Measurements from ENCODE around the gene ZBTB44. TPM values are rescaled to one million over a fixed set of nuclear protein-coding genes. Genes with fewer than 3 reads are reported as not detected.

Gene ZBTB44
- total RNA-seq, 1 donor from 2014 or later, result 36.0 TPM

DNA sequence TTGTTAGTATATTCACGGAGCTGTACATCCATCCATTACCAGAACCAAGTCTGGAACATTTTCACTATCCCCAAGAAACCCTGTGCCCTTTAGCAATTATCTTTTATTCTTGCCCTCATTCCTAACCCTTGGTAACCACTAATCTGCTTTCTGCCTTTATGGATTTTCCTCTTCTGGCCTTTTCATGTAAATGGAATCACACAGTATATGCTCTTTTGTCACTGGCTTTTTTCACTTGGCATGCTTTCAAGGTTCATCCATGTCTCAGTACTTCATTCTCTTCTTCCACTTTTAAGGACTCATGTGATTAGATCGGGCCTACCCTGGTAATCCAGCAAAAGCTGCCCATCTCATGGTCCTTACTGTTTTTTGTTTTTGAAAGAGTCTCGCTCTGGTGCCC lies 11.0 kb upstream of the ZBTB44 start:
- no peak overlapping the region for H3K27ac Mint-ChIP-seq
- intact Hi-C loops (cut with micrococcal nuclease), result no loop called here
- peaks cover 14% of the 10 kb centered on the region for H3K36me3 Mint-ChIP-seq (ENCODE audit: low read depth)
- H3K27me3 Mint-ChIP-seq (ENCODE audit: low read depth), result no peaks in the 10 kb centered on the region
- H3K4me3 Mint-ChIP-seq (ENCODE audit: low read depth), result no peak overlapping the region
- H3K4me1 Mint-ChIP-seq (ENCODE audit: low read depth), result no peaks in the 10 kb centered on the region
- DNase-seq (ENCODE audit: low spot score), result no peak
- peaks cover 35% of the 10 kb centered on the region for H3K9me3 Mint-ChIP-seq

DNA sequence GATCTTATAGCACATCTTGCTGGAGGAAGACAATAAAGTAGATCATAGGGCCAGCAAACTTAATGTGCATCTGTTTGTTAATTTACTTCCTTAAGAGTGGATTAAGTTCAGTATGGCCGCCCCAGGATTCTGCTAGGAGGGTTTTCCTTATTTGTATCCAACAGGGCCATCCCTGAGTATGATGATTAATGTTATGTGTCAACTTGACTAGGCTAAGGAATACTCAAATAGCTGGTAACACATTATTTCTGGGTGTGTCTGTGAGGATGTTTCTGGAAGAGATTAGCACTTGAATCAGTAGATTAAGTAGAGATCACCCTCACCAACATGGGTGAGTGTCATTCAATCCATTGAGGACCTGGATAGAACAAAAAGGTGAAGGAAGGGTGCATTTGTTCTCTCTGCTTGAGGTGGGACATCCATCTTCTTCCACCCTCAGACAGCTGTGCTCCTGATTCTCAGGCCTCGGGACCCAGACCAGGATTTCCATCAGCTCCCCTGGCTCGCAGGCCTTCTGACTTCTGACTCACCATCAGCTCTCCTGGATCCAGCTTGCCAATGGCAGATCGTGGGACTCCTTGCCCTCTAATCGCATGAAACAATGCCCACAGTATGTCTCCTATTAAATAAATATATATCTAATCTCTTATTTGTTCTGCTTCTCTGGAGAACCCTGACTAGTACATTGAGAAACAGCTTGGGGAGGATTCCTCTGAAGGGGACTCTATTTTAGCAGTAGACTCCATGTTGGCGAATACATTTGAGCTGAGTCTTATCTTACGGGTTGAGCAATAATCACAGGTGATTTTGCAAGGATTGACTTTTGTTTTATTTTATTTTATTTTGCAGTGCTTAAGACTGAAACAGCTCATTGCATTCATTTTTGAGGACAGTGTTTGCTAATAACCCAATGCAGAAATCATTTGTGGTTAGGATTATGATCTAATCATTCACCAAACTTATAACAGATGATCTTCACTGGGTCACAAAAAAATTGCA lies 9.0 kb upstream of the ZBTB44 start:
- Mint-ChIP-seq H3K36me3 (ENCODE audit: low read depth) (peaks cover 14% of the 10 kb centered on the region), H3K4me3 (ENCODE audit: low read depth) (no peak overlapping the region), H3K9me3 (peaks cover 42% of the 10 kb centered on the region), H3K27me3 (ENCODE audit: low read depth) (no peaks in the 10 kb centered on the region), H3K27ac (no peak overlapping the region), H3K4me1 (ENCODE audit: low read depth) (peaks cover 8% of the 10 kb centered on the region)
- intact Hi-C loops (cut with micrococcal nuclease), result no loop called here
- DNase-seq (ENCODE audit: low spot score), result no peak

DNA sequence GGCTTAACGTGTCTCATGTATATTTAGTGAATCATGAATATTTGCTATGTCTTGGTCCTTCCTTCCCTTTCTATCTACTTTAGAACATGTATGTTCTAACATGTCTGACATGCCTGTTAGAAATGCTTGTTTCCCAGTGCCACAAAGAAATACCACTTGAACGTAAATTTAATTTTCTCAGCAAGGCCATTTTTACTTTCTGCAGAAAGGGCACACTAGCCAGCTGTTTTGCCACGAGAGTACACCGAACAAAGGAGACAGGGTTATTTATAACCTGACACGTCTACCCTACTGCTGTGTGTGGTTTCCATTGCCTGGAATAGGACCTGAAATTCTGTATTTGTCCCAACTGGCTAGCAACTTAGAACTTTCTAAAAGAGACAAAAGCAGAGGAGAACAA lies 7.4 kb upstream of the ZBTB44 start:
- no peaks in the 10 kb centered on the region for H3K27me3 Mint-ChIP-seq (ENCODE audit: low read depth)
- no peak overlapping the region for H3K27ac Mint-ChIP-seq
- peaks cover 9% of the 10 kb centered on the region for H3K36me3 Mint-ChIP-seq (ENCODE audit: low read depth)
- intact Hi-C loops (cut with micrococcal nuclease), result no loop called here
- DNase-seq (ENCODE audit: low spot score), result no peak
- H3K9me3 Mint-ChIP-seq, result peaks cover 33% of the 10 kb centered on the region
- H3K4me1 Mint-ChIP-seq (ENCODE audit: low read depth), result peaks cover 8% of the 10 kb centered on the region
- H3K4me3 Mint-ChIP-seq (ENCODE audit: low read depth), result no peak overlapping the region

DNA sequence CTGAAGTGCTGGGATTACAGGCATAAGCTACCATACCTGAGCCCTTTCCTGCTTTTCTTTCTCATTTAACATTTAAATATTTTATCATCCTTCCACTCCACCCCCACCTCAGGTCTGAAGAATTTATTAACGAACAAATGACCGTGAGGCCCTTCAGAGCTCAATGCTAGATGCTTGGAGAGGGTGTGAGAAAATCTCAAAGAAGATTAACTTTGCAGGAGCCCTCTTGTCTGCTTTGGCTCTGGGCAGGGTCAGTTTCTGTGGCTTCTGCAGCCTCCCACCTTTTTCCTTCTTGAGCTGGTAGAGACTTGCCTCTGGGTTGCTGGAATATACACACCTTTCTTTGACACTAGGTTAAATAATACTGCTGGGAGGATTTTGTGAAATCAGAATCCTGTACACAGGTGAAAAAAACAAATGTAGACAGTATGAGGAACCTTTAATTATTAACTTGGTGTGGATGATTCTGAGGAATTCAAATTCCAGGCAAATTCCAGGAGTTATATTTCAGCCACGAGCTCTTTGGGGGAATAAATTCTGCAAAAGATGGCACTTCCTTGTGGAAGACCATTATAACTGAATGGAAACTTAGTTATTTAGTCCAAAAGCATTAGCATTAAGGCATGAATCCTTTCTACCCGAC lies 3.4 kb upstream of the ZBTB44 start:
- H3K4me1 Mint-ChIP-seq (ENCODE audit: low read depth), result peaks cover 30% of the 10 kb centered on the region
- H3K9me3 Mint-ChIP-seq, result peaks cover 27% of the 10 kb centered on the region
- H3K4me3 Mint-ChIP-seq (ENCODE audit: low read depth), result no peak overlapping the region
- H3K27ac Mint-ChIP-seq, result no peak overlapping the region
- intact Hi-C loops (cut with micrococcal nuclease), result loop anchor here (5.0 to 10.0 kb wide), 2 partner anchors 106 to 673 kb away; no protein-coding TSS in a partner anchor
- no peaks in the 10 kb centered on the region for H3K27me3 Mint-ChIP-seq (ENCODE audit: low read depth)
- H3K36me3 Mint-ChIP-seq (ENCODE audit: low read depth), result peaks cover 9% of the 10 kb centered on the region
- DNase-seq (ENCODE audit: low spot score), result no peak

DNA sequence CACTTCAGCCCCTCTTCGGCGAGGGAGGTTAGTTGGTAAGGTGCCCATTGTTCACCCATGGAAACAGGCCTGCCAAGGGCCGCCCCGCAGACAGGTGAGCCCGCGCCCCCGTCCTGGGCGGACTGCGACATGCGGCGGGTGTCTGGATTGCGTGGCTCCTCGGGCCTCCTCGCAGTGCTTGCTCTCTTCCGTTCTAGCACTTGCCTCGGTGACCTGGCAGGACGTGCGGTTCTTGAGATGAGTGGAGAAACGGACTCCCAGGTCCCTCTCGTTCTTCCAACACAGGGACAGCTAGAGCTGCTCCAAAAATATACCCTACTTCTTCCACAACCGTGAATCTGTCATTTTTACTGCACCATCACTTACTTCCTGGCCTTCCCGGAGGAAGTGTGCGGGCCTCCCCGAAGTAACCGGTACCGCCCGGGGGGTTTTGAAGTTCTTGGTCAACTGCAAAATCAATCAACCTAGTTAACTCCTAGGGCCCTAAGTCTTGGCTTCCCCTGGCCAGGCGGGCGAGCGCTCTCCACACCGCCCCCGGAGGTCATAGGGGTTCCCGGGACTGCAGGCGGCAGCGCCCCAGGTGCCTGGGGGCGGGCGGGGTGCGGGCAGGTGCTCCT lies 745 bp upstream of the ZBTB44 start:
- DNase-seq (ENCODE audit: low spot score), result peak; percentile 39
- H3K4me1 Mint-ChIP-seq (ENCODE audit: low read depth), result peaks cover 49% of the 10 kb centered on the region
- H3K36me3 Mint-ChIP-seq (ENCODE audit: low read depth), result peaks cover 11% of the 10 kb centered on the region
- H3K4me3 Mint-ChIP-seq (ENCODE audit: low read depth), result peak overlapping the region; percentile 87
- peak overlapping the region; percentile 84 for H3K27ac Mint-ChIP-seq
- H3K27me3 Mint-ChIP-seq (ENCODE audit: low read depth), result no peaks in the 10 kb centered on the region
- intact Hi-C loops (cut with micrococcal nuclease), result loop anchor here (1.0 to 10.0 kb wide), 5 partner anchors 11 to 671 kb away; partner anchors contain the start of gene SNX19
- H3K9me3 Mint-ChIP-seq, result peaks cover 4% of the 10 kb centered on the region

DNA sequence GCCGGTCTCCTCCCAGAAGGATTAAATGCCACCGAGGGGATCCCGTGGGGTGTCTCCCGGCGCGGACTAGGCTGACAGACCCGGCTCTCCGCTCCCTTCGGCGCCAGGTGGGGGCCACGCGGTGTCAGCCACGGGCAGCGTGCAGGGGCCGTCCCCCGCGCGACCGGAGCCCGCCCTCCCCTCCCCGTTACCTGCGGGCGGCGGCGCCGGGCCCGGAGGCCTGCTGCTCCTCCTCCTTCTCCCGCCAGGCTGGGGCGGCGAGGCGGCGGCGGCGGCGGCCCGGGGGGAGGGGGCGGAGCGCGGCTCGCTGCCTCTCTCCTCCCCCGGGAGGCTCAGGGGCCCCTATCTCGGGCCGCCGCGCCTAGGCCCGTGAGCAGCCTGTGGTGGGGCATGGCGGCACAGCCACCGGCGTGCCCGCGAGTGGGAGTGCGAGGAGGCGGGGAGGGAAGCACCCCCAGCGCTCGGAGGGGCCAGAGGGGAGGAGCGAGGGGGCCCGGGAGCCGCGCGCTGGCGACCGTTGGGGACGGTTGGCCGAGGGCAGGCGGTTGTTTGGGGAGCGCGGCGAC lies 450 bp downstream of the ZBTB44 start:
- no peaks in the 10 kb centered on the region for H3K27me3 Mint-ChIP-seq (ENCODE audit: low read depth)
- no peaks in the 10 kb centered on the region for H3K9me3 Mint-ChIP-seq
- H3K36me3 Mint-ChIP-seq (ENCODE audit: low read depth), result peaks cover 14% of the 10 kb centered on the region
- H3K4me1 Mint-ChIP-seq (ENCODE audit: low read depth), result peaks cover 48% of the 10 kb centered on the region
- intact Hi-C loops (cut with micrococcal nuclease), result loop anchor here (1.0 to 10.0 kb wide), 3 partner anchors 311 to 669 kb away; partner anchors contain the start of gene SNX19
- peak overlapping the region; percentile 94 for H3K27ac Mint-ChIP-seq
- peak; percentile 55 for DNase-seq (ENCODE audit: low spot score)
- H3K4me3 Mint-ChIP-seq (ENCODE audit: low read depth), result peak overlapping the region; percentile 95

DNA sequence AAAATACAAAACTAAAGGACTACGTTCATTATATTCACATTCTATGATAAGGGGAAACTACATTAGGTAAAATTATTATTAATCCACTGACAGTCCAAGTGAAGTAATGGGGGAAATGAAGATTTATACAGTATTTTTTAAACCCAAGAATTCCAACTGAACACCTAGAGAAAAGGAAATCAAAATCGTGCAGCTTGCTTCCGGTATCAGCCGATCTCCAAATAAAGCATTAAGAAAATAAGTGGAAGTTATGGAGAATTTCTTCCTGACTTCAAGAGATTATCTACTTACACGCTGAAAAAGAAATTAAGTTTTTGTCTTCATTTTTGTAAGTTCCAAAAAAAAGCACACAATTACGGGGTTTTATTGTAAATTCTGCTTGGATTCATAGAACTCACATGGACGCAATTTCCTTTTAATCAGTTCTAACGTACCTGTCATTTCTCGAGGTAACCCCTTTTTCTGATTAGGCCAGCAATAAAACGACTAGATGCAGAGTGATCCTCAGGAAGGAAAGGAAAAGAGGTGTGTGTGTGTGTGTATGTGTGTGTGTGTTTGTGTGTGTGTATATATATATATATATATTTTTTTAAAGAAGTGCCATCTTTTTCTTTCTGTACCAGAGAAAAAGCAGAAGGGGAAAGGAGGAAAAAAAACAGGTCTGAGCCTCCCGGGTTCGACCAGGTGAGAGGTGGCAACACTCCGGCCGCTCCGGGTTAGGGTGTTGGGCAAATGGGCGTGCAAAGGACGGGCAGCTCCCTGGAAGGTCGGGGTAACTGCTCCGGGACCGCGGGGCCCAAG lies 1.1 kb downstream of the ZBTB44 start:
- Mint-ChIP-seq H3K4me3 (ENCODE audit: low read depth) (peak overlapping the region; percentile 95), H3K27ac (peak overlapping the region; percentile 94), H3K4me1 (ENCODE audit: low read depth) (peaks cover 54% of the 10 kb centered on the region), H3K9me3 (no peaks in the 10 kb centered on the region), H3K36me3 (ENCODE audit: low read depth) (peaks cover 19% of the 10 kb centered on the region), H3K27me3 (ENCODE audit: low read depth) (no peaks in the 10 kb centered on the region)
- no peak for DNase-seq (ENCODE audit: low spot score)
- intact Hi-C loops (cut with micrococcal nuclease), result loop anchor here (1.0 to 10.0 kb wide), 5 partner anchors 35 to 669 kb away; partner anchors contain the start of gene SNX19

DNA sequence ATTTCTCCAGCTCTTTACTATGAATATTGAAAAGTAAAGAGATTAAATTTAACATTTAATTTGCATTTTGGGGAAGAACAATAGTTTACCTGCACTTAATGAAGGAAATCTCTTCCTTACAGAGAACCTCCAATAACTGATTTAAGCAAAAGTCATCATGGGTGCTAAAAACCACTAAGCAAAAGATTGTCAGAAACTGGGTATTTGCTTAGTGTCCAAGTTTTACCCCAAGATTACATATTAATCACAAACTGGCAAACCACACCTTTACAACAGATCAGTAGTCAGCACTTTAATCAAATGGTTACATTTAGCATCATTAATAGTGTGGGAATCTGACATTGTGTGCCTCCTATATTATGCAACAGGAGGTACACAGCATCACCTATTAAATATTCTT lies 2.7 kb downstream of the ZBTB44 start:
- Mint-ChIP-seq H3K9me3 (peaks cover 4% of the 10 kb centered on the region), H3K36me3 (ENCODE audit: low read depth) (peaks cover 29% of the 10 kb centered on the region), H3K4me3 (ENCODE audit: low read depth) (peak overlapping the region; percentile 67), H3K27me3 (ENCODE audit: low read depth) (no peaks in the 10 kb centered on the region), H3K4me1 (ENCODE audit: low read depth) (peaks cover 60% of the 10 kb centered on the region), H3K27ac (no peak overlapping the region)
- no peak for DNase-seq (ENCODE audit: low spot score)
- intact Hi-C loops (cut with micrococcal nuclease), result loop anchor here (2.0 to 10.0 kb wide), 2 partner anchors 65 to 667 kb away; no protein-coding TSS in a partner anchor

DNA sequence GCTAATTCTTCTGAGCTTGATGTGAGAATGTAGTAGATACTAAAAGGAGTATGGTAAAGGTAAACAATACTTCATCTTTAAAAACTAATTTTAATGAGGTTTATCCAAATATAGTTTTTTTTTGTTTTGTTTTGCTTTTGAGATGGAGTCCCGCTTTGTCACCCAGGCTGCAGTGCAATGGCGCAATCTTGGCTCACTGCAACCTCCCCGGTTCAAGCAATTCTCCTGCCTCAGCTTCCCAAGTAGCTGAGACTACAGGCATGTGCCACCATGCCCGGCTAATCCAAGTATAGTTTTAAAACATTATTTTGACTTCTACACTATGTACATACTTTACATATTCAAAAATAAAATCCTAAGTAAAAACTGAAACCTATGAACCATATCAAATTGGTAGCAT lies 4.1 kb downstream of the ZBTB44 start:
- DNase-seq (ENCODE audit: low spot score), result no peak
- Mint-ChIP-seq H3K4me3 (ENCODE audit: low read depth) (no peak overlapping the region), H3K27me3 (ENCODE audit: low read depth) (no peaks in the 10 kb centered on the region), H3K36me3 (ENCODE audit: low read depth) (peaks cover 38% of the 10 kb centered on the region), H3K27ac (no peak overlapping the region), H3K9me3 (peaks cover 13% of the 10 kb centered on the region), H3K4me1 (ENCODE audit: low read depth) (peaks cover 54% of the 10 kb centered on the region)
- intact Hi-C loops (cut with micrococcal nuclease), result loop anchor here (10.0 kb wide), 1 partner anchor 666 kb away; no protein-coding TSS in a partner anchor

DNA sequence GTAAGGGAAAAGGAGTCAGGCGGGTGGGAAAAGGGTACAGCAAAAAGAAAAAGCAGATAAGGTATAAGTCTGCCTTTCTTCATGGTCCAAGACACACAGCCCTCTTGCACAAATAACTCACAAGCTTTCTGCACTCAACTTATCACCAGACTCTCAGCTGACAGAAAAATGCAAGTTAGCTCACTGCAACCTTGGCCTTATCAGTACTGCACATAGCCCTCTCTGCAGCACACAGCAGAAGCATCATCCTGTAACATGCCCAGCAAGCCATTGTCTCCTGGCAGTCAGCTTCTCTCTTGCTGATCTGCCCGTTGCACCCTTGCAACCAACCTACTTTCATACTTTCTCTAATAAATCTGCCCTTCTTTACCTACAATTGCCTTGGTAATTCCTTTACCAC lies 5.8 kb downstream of the ZBTB44 start:
- Mint-ChIP-seq H3K9me3 (peaks cover 24% of the 10 kb centered on the region), H3K4me3 (ENCODE audit: low read depth) (no peak overlapping the region), H3K36me3 (ENCODE audit: low read depth) (peaks cover 48% of the 10 kb centered on the region), H3K27ac (no peak overlapping the region), H3K27me3 (ENCODE audit: low read depth) (no peaks in the 10 kb centered on the region), H3K4me1 (ENCODE audit: low read depth) (peaks cover 62% of the 10 kb centered on the region)
- DNase-seq (ENCODE audit: low spot score), result no peak
- intact Hi-C loops (cut with micrococcal nuclease), result loop anchor here (10.0 kb wide), 1 partner anchor 326 kb away; no protein-coding TSS in a partner anchor

DNA sequence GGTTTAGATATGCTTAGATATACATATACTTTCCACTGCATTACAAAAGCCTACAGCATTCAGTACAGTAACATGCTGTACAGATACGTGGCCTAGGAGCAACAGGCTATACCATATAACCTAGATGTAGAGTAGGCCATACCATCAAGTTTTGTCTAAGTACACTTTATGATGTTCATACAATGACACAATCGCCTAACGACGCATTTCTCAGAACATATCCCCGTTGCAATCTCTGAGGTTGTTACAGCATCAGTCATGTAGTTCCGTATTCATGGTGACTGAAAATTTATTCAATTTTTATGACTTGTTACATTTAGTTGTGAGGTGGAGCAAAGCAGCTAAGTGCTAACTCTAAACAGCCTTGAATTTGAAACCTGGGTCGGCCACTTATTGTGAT lies 6.7 kb downstream of the ZBTB44 start:
- DNase-seq (ENCODE audit: low spot score), result no peak
- Mint-ChIP-seq H3K27ac (no peak overlapping the region), H3K9me3 (peaks cover 24% of the 10 kb centered on the region), H3K36me3 (ENCODE audit: low read depth) (peaks cover 48% of the 10 kb centered on the region), H3K27me3 (ENCODE audit: low read depth) (no peaks in the 10 kb centered on the region), H3K4me1 (ENCODE audit: low read depth) (peaks cover 56% of the 10 kb centered on the region), H3K4me3 (ENCODE audit: low read depth) (no peak overlapping the region)
- intact Hi-C loops (cut with micrococcal nuclease), result loop anchor here (10.0 kb wide), 1 partner anchor 327 kb away; no protein-coding TSS in a partner anchor

Data from activated T-helper 2 cell treated with anti-CD3 and anti-CD28 coated beads, Interferon-gamma antibody, Interleukin-2, Interleukin-4, amounts not matched to agents 10 μg/mL and 5 μg/mL and 100 μg/mL, durations not matched to agents 14 hours and 24 hours and 36 hours (primary cell).